HCT116 (cell line): Measurements from ENCODE around the gene DDHD1. TPM values are rescaled to one million over a fixed set of nuclear protein-coding genes. Genes with fewer than 3 reads are reported as not detected.

Experiments used
- ATAC-seq: fragments of 200-7000 bp; cut with Tn5 transposase; 2 replicates; pipeline ENCODE4 v1.9.1; 2020; ENCODE audit warnings: mild to moderate bottlenecking, moderate library complexity
- BruUV-seq: library from RNA; stranded (reverse); fragments of 400-500 nt; replicated peaks from 2 replicates; lab custom pipeline; 2021; lab: Mats Ljungman, UMichigan
- CTCF ChIA-PET: fragments of 300-600 bp; sonication (Branson Sonifier 250); formaldehyde crosslinking; loops from one replicate; lab custom pipeline; 2021; ENCODE audit warnings: antibody characterized with exemption; lab: Charles Lee
- POLR2A ChIA-PET: fragments of 300-600, 350-600 bp; sonication (Branson Sonifier 250); formaldehyde crosslinking; loops from one replicate; lab custom pipeline; 2021; ENCODE audit warnings: antibody characterized with exemption; lab: Charles Lee
- RAD21 ChIA-PET, 2 experiments: fragments of 300-600 bp; sonication (Branson Sonifier 250); formaldehyde crosslinking; loops; one replicate each; lab custom pipeline; 2023; ENCODE audit warnings: low total read pairs in 2 of 2; ENCODE audit not compliant: uncharacterized antibody in 2 of 2, unreplicated experiment in 2 of 2, low non-redundant PET in 1 of 2; lab: Charles Lee
- DNase-seq: peaks from one replicate; pipeline ENCODE4 v3.0.0-alpha.2; 2010; ENCODE audit warnings: low read depth, low spot score
- H2AFZ ChIP-seq: fragments of 200-600 bp; shearing (Covaris generic), sonication (generic); 2 replicates; pipeline ENCODE4 v1.6.1; 2017; ENCODE audit warnings: low read depth, mixed run types, mixed read lengths, antibody characterized with exemption, low read length; ENCODE audit not compliant: poor library complexity, severe bottlenecking
- H3K27ac ChIP-seq: 2 replicates; pipeline ENCODE4 v1.5.1; 2012; ENCODE audit warnings: low read depth, low read length
- H3K27me3 ChIP-seq: fragments of 200-600 bp; sonication (generic); 2 replicates; pipeline ENCODE4 v1.6.1; 2016; ENCODE audit warnings: mixed run types, low read length, mixed read lengths; ENCODE audit not compliant: insufficient read depth
- H3K36me3 ChIP-seq, 2 experiments: fragments of 200-500 bp in 1 of 2; fragments of 200-600 bp in 1 of 2; sonication (Bioruptor generic) in 1 of 2; sonication (generic) in 1 of 2; 2 replicates each; pipeline versions ENCODE4 v1.5.1 to v1.6.1; 2014 to 2016; ENCODE audit warnings: low read length in 2 of 2, inconsistent platforms in 1 of 2, mixed read lengths in 1 of 2, mixed run types in 1 of 2; ENCODE audit not compliant: insufficient read depth in 2 of 2, control insufficient read depth in 1 of 2
- H3K4me1 ChIP-seq, 2 experiments: fragments of 200-600 bp in 1 of 2; sonication (generic) in 1 of 2; 2 replicates each; pipeline versions ENCODE4 v1.5.1 to v1.6.1; 2012 to 2017; ENCODE audit warnings: low read length in 2 of 2, inconsistent platforms in 1 of 2, mild to moderate bottlenecking in 1 of 2, mixed read lengths in 1 of 2, mixed run types in 1 of 2, moderate library complexity in 1 of 2; ENCODE audit not compliant: insufficient read depth in 2 of 2, control insufficient read depth in 1 of 2
- H3K4me2 ChIP-seq: fragments of 200-600 bp; sonication (generic); 2 replicates; pipeline ENCODE4 v1.6.1; 2017; ENCODE audit warnings: mixed run types, low read length, mixed read lengths
- H3K4me3 ChIP-seq, 2 experiments: fragments of 200-600 bp in 1 of 2; sonication (generic) in 1 of 2; replicated peaks in 1 of 2; 2 replicates each; pipeline ENCODE4 v1.5.1; 2011 to 2016; ENCODE audit warnings: low read length in 2 of 2, control low read depth in 1 of 2, low read depth in 1 of 2, mild to moderate bottlenecking in 1 of 2, mixed read lengths in 1 of 2, mixed run types in 1 of 2
- H3K79me2 ChIP-seq: fragments of 200-600 bp; sonication (generic); 2 replicates; pipeline ENCODE4 v1.6.1; 2017; ENCODE audit warnings: mild to moderate bottlenecking, mixed run types, low read length, moderate library complexity, mixed read lengths; ENCODE audit not compliant: insufficient read depth
- H3K9ac ChIP-seq: fragments of 200-600 bp; sonication (generic); 2 replicates; pipeline ENCODE4 v1.6.1; 2016; ENCODE audit warnings: low read length, mixed read lengths
- H3K9me2 ChIP-seq: fragments of 200-600 bp; sonication (generic), shearing (Covaris generic); 2 replicates; pipeline ENCODE4 v1.6.1; 2017; ENCODE audit warnings: mixed run types, mild to moderate bottlenecking, moderate library complexity; ENCODE audit not compliant: insufficient read depth
- H3K9me3 ChIP-seq, 2 experiments: fragments of 200-500 bp in 1 of 2; fragments of 200-600 bp in 1 of 2; sonication (Bioruptor generic) in 1 of 2; sonication (generic) in 1 of 2; 2 replicates each; pipeline ENCODE4 v1.6.1; 2014 to 2017; ENCODE audit warnings: low read length in 2 of 2, mixed read lengths in 2 of 2, inconsistent platforms in 1 of 2, low read depth in 1 of 2, mild to moderate bottlenecking in 1 of 2, mixed run types in 1 of 2, moderate library complexity in 1 of 2; ENCODE audit not compliant: control insufficient read depth in 1 of 2, insufficient read depth in 1 of 2
- H4K20me1 ChIP-seq: fragments of 200-600 bp; sonication (generic), shearing (Covaris generic); 2 replicates; pipeline ENCODE4 v1.6.1; 2017; ENCODE audit warnings: mixed run types, mild to moderate bottlenecking, moderate library complexity; ENCODE audit not compliant: insufficient read depth
- CEBPB ChIP-seq: IDR thresholded peaks from 2 replicates; pipeline ENCODE4 v1.6.1; 2012; ENCODE audit warnings: low read depth
- EGR1 ChIP-seq: IDR thresholded peaks from 2 replicates; pipeline ENCODE4 v1.6.1; 2012; ENCODE audit warnings: low read depth
- ELF1 ChIP-seq: IDR thresholded peaks from 2 replicates; pipeline ENCODE4 v1.6.1; 2012; ENCODE audit warnings: low read depth, borderline replicate concordance
- POLR2A ChIP-seq: IDR thresholded peaks from 2 replicates; pipeline ENCODE4 v1.7.0; 2011; ENCODE audit warnings: borderline replicate concordance; ENCODE audit not compliant: insufficient read depth, insufficient read length; ENCODE audit errors: extremely low read depth
- RAD21 ChIP-seq: IDR thresholded peaks from 2 replicates; pipeline ENCODE4 v1.6.1; 2012; ENCODE audit warnings: low read depth, mild to moderate bottlenecking
- SRF ChIP-seq: IDR thresholded peaks from 2 replicates; pipeline ENCODE4 v1.6.1; 2012; ENCODE audit warnings: low read depth
- TCF7L2 ChIP-seq: IDR thresholded peaks from 2 replicates; pipeline ENCODE4 v1.7.0; 2011; ENCODE audit warnings: borderline replicate concordance, inconsistent platforms; ENCODE audit not compliant: insufficient read depth, insufficient read length; ENCODE audit errors: extremely low read depth
- ZNF274 ChIP-seq: fragments of 200-500 bp; sonication (Bioruptor generic); IDR thresholded peaks from 2 replicates; pipeline ENCODE4 v1.6.1; 2014; ENCODE audit warnings: mild to moderate bottlenecking, low read depth, low read length, inconsistent platforms
- intact Hi-C: fragments of 100-400 bp; cut with micrococcal nuclease; formaldehyde crosslinking; loops from 2 replicates; pipeline ENCODE4 v1.10.0; 2022
- total RNA-seq: library from RNA; stranded (reverse); gene quantifications from one replicate; pipeline ENCODE4 v1.2.1, GENCODE V29; 2021; ENCODE audit not compliant: unreplicated experiment
- TF ChIP-seq, protein P1 (sequence below): IDR thresholded peaks from 2 replicates; pipeline ENCODE4 v1.6.1; 2012; ENCODE audit warnings: low read depth
- TF ChIP-seq, protein P2 (sequence below): IDR thresholded peaks from 2 replicates; pipeline ENCODE4 v1.6.1; 2012
- TF ChIP-seq, protein P3 (sequence below), 3 experiments: fragments of 200-600 bp in 1 of 3; sonication (generic) in 1 of 3; IDR thresholded peaks in 2 of 3; conservative IDR thresholded peaks in 1 of 3; 2 replicates each; pipeline ENCODE4 v1.5.1; 2012 to 2017; ENCODE audit warnings: low read depth in 2 of 3, low read length in 2 of 3, antibody characterized with exemption in 1 of 3, borderline replicate concordance in 1 of 3, control low read depth in 1 of 3, mild to moderate bottlenecking in 1 of 3, mixed read lengths in 1 of 3, mixed run types in 1 of 3, moderate library complexity in 1 of 3; ENCODE audit not compliant: insufficient read depth in 1 of 3

Gene DDHD1
- total RNA-seq, 1 experiment from 2014 or later: 26.9 TPM

DNA sequence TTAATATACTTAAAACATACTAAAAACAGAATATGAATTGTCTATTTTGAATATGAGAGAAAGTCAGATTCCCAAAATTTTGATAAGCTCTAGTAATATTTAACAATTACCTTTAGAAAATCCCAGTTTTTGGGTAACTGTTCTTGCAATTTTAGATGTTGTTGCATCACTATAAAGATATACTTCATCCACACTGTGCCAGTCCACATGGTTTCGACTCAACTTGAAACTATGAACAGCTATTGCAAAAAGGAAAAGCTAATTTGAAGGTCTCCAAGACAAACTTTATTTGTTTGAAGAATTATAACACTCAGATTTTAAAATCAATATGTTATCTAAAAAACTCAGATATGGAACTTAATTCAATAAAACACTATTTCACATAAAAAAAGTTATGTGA lies 59.9 kb downstream of the DDHD1 start:
- Histone ChIP-seq H3K79me2 (no peaks in the 10 kb centered on the region; the same call in 1 of the 2 replicates), H3K4me1 (no peaks in the 10 kb centered on the region), H3K9me2 (no peaks in the 10 kb centered on the region), H3K27me3 (no peaks in the 10 kb centered on the region), H3K4me3 (no peak overlapping the region), H3K4me2 (no peak overlapping the region), H4K20me1 (no peaks in the 10 kb centered on the region), H3K27ac (no peak overlapping the region), H3K9me3 (no peaks in the 10 kb centered on the region), H2AFZ (no peak overlapping the region), H3K9ac (no peak overlapping the region), H3K36me3 (peaks cover 0 to 3% of the 10 kb centered on the region in 2 experiments; a peak in 2 of 4 replicates)
- intact Hi-C loops: no loop called here
- DNase-seq (no peak), ATAC-seq (no peak)
- CTCF ChIA-PET: no interaction called here
- RAD21 ChIA-PET: no interaction called here
- BruUV-seq: no TSS peak
- POLR2A ChIA-PET: no interaction called here
- TF ChIP-seq POLR2A (no peak), CEBPB (no peak), ZNF274 (no peak), SRF (no peak), RAD21 (no peak), ELF1 (no peak), EGR1 (no peak), TCF7L2 (no peak)
- TF ChIP-seq, protein P1, sequence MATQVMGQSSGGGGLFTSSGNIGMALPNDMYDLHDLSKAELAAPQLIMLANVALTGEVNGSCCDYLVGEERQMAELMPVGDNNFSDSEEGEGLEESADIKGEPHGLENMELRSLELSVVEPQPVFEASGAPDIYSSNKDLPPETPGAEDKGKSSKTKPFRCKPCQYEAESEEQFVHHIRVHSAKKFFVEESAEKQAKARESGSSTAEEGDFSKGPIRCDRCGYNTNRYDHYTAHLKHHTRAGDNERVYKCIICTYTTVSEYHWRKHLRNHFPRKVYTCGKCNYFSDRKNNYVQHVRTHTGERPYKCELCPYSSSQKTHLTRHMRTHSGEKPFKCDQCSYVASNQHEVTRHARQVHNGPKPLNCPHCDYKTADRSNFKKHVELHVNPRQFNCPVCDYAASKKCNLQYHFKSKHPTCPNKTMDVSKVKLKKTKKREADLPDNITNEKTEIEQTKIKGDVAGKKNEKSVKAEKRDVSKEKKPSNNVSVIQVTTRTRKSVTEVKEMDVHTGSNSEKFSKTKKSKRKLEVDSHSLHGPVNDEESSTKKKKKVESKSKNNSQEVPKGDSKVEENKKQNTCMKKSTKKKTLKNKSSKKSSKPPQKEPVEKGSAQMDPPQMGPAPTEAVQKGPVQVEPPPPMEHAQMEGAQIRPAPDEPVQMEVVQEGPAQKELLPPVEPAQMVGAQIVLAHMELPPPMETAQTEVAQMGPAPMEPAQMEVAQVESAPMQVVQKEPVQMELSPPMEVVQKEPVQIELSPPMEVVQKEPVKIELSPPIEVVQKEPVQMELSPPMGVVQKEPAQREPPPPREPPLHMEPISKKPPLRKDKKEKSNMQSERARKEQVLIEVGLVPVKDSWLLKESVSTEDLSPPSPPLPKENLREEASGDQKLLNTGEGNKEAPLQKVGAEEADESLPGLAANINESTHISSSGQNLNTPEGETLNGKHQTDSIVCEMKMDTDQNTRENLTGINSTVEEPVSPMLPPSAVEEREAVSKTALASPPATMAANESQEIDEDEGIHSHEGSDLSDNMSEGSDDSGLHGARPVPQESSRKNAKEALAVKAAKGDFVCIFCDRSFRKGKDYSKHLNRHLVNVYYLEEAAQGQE: no peak
- TF ChIP-seq, protein P2, sequence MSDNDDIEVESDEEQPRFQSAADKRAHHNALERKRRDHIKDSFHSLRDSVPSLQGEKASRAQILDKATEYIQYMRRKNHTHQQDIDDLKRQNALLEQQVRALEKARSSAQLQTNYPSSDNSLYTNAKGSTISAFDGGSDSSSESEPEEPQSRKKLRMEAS: no peak
- TF ChIP-seq, protein P3, sequence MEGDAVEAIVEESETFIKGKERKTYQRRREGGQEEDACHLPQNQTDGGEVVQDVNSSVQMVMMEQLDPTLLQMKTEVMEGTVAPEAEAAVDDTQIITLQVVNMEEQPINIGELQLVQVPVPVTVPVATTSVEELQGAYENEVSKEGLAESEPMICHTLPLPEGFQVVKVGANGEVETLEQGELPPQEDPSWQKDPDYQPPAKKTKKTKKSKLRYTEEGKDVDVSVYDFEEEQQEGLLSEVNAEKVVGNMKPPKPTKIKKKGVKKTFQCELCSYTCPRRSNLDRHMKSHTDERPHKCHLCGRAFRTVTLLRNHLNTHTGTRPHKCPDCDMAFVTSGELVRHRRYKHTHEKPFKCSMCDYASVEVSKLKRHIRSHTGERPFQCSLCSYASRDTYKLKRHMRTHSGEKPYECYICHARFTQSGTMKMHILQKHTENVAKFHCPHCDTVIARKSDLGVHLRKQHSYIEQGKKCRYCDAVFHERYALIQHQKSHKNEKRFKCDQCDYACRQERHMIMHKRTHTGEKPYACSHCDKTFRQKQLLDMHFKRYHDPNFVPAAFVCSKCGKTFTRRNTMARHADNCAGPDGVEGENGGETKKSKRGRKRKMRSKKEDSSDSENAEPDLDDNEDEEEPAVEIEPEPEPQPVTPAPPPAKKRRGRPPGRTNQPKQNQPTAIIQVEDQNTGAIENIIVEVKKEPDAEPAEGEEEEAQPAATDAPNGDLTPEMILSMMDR (IDR thresholded peaks at IDR 0.05 in 2 of 3, conservative IDR thresholded peaks at IDR 0.05 in 1 of 3; ENCODE audit: borderline replicate concordance in 1 of 3, insufficient read depth in 1 of 3, low read depth in 2 of 3, low read length in 2 of 3): no peak
